CD4-positive, alpha-beta T cell treated with Interleukin-12 subunit alpha and Interleukin-12 subunit beta, for 1 hour (primary cell): Measurements from ENCODE around the gene KCNK5.

ENCODE experiments used
- DNase-seq: peaks from one replicate; pipeline ENCODE4 v3.0.0-alpha.2; 2020

The KCNK5 gene

DNA sequence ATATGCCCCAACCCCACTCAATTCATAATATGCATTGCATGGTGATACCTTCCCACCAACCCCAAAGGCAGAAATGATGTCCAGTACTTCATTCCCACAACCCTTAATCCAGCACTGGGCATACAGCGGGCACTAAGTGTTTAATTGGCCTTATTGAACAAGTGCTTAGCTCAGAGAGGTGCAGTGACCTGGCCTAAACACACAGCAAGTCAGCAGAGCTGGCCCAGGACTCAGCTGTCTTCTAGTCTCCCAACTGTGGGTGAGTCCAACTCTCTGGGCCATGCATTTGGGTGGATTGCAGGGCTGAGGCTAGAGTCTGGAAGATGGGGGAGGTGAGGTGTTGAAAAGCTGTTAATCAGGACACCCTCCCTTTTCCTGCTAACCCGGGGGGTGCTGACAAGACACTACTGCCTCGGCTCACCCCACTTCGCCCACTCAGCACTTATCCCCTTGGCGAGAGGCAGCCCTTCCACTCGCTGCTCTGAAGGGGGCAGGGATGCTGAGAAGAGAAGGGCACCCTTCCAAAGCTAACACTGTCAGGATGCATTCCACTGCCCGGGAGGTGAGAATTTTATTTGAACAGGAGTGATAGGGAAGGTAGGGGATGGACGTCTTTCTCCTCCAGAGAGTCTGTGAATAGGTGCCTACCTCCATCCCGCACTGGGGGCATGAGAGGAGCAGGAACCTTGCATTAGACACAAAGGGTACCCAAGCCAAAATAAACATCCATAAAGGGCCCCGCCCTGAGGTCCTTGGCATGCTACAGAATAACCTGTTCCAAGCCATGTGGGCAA lies 14.2 kb downstream of the KCNK5 start:
- no peak for DNase-seq

DNA sequence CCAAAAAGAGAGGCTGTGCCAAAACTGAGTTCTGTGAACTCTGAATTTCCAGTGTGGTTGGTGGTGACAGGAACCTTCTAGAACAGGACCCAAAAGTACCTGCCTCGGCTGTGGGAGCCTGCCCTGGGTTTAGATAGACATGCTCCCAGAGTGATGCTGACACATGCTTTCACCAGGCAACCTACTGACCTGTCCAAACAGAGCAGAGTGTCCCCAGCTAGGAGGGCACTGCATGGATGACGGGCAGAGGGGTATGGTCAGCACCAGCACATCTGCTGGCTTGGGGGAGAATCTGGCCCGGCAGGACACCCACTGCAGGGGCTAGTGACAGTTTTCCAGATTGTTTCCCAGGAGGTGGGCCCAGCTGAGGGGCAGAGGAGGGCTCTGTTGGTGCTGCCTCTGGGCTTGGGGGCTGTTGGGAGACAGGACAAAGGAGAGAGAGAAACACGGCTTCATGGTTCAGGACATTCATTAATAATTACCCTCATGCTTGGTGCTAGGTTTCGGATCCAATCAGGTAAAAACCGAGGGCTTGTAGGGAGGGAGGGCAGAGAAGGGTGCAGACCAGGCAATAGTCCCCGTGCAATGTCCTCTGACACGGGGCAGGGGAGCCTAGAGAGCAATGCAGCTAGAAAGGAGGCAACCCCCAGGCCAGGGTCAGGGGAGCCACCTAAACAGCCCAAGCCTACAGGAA lies 15.0 kb downstream of the KCNK5 start:
- DNase-seq, result no peak

GRCh38 chr6:39213195-39213920 lies 15.9 kb downstream of the KCNK5 start:
- no peak for DNase-seq

DNA sequence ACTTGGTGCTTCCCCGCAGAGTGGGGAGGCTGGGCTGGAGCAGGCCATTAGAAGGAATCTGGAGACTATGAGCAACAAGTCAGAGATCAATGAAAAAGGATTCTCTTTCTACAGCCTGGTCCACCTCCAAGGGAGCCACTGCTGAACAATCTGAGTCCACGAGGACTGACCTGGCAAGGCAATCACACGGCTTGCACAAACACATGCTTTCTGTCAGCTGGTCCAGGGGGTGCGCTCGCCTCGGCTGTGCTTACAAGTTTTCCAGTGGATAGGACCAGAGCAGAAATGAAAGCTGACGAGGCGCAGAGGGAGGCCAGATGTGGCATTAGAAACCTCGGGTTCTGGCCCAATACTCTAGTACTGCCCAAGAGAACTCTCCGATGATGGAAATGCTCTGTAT lies 18.1 kb downstream of the KCNK5 start:
- no peak for DNase-seq

GRCh38 chr6:39210450-39210849 lies 18.8 kb downstream of the KCNK5 start:
- no peak for DNase-seq

DNA sequence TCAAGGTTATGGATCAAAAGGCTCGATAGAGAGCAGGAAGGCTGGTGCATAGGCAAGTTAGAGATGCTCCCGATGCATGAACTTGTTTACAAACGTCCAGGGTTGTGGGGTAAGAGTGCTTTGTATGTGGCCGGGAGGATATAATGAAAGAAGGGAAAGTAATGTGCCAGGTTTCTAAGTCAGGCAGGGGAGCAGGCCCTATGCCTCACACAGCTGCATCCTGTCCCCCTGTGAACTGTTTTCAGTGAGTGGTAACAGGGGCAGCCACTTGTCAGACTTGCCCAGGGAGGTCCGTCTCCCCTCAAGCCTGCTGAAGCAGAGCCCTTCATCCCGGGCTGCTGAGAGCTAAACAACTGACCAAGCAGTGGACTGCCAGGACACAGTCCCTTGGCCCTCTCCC lies 19.4 kb downstream of the KCNK5 start:
- DNase-seq, result no peak

DNA sequence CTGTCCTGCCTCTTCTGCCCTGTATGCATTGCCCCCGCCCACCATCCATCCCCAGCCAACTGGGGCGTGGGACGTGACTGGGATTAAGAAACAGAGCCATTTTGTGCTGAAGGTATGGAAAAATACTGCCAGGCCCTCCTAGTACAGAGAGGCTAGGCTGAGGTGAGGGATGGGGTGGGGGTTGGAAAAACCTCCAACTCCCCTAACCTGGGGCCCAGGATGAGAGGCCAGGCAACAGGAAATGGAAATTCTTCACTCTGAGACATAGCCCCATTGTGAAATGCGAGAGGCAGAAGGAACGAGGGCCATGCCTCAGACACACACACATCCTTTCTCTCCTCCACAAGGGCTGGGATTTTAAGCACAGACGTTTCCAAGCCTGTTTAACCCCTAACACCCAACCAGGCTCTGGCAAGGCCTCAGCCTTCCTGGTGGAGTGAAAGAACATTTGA lies 19.9 kb downstream of the KCNK5 start:
- DNase-seq, result no peak

GRCh38 chr6:39208223-39208739 lies 21.0 kb downstream of the KCNK5 start:
- no peak for DNase-seq

DNA sequence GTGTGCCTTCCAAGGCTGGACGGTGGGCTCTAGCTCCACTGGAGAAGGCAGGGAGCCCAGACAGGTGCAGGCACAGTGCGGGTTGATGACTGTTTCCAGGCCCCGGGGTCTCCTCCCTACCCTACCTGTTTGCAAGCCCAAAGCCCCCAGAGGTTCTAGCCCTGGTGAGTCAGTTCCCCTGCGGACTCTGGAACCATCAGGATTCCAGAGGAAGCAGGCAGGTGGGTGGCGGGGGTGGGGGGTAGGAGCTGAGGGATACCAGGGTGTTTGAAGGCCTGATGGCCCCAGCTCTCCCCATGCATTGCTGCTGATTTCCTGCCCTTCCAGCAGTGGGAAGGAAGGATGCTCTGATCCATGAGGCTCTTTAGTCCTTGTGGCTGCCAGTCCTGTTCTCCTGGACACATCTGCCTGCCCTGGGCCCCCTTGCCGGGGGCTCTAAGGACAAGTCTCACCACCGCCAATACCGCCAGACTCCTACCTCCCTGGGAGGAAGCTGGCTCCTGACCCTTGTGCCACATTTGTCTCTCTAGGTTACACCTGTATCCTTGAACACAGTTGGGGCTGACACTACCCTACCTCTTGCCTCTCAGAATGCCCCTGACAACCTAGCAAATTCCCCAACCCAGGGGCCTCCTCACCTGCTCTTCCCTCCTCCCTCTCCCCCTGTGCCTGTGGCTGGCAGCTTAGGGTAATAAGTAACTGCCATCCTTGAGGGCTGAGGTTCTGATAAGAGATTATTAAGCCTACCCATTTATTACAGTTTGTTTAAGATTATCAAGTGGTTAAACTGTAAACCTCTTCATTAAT lies 21.7 kb downstream of the KCNK5 start:
- no peak for DNase-seq

- DNase-seq, result no peak
Measured at GRCh38 chr6:39206250-39206721, 23.0 kb downstream of the KCNK5 start.

DNA sequence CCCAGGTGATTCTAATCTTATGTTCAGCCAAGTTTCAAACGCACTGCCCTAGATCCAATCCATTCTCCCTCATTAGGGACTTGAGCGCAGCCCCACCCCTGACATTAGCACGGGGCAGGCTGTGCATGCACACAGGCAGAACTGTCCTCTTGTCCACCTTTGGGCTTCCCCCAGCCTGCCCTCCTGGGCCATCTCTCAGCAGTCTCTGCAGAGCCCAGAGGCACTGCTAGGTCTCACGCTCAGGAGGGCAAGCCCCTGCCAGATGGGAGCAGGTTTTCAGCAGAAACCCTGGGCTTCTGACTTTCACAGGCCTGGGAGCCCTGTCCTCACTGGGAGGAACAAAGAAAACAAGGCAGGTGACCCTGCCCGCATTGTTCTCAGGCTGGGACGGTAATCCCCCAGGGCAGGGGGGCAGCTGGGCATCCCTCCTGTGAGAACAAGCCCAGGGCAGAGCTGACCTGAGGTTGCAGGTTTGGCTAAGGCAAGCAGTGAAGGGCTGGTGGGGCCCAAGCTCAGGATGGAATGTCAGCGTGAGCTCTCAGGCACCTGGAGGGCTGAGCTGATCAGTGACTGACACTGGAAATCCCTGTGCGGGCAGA lies 24.5 kb downstream of the KCNK5 start:
- DNase-seq, result no peak

DNA sequence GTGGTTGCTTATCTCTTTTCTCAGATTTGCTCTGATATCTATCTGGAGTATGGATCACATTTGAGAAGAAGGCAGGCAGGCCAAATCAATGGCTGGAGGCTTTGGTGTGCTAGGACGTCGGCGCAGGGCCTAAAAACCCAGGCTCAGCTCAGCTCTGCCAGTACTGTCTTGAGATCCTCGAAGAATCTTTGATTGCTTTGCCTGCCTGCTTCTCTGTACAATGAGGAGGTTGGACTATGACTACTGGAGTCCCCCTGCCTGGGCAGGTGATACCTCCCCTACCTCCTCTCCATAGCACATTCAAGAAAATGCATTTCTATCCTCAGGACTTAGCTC lies 25.1 kb downstream of the KCNK5 start:
- no peak for DNase-seq

DNA sequence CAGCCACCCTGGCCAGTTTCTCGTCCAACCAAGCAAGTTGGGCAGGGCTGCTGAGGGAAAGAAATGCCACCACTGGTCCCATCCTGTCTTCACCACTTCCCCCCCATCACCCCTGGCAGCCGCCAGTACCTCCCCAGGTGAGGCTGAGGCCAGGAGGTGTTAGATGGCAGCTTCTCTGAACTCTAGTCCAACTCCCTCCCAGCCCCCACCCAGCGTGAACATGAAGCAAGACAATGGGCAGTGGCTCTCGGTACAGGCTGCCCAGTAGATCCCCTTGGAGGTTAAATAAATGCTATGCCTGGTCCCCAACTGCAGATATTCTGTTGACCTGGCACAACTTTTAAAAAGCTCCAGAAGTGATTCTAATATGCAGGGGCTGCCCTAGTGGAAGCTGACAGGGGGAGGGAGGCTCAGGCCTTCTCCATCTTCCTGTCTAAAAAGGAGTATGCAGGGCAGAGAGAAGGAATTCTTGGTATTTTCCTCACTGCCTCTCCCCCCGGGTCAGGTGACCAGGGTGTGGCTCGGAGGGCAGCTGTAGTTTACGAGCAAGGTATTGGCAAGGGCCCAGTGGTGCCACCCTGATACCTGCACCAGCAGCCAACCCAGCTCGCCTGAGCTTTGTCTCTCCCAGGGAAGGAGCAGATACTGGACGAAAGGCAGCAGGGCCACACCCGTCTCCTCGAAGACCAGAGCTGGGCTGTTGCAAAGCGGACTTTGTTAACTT lies 25.7 kb downstream of the KCNK5 start:
- no peak for DNase-seq

GRCh38 chr6:39202166-39202565 lies 27.1 kb downstream of the KCNK5 start:
- DNase-seq, result no peak

DNA sequence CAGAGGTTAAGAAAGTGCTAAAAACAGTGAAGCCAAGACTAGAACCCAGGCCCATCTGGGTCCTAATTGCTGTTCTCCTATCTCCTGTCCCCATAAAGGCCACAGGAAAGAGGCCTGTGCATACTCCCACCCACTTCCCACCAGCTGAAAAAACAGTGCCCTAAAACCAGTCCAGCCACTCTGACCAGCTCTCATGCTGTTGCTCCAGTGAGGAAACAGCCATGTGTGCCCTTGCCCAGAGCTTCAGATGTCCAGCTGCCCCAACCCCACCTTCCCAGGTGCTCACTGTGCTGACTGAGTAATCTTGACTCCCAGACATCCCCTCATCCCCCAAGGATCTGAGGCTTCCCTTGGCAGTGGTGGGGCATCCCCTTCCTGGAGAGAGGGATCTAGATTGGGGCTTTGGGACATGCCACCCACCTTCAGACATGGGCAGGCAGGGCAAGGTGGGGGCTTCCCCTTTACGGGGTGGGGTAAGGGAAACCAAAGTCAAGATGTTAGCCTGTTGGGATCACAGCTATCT lies 28.7 kb downstream of the KCNK5 start:
- DNase-seq, result no peak

- DNase-seq, result no peak
Measured at GRCh38 chr6:39199976-39200375, 29.3 kb downstream of the KCNK5 start.

- DNase-seq, result no peak
Measured at GRCh38 chr6:39199231-39199940, 29.9 kb downstream of the KCNK5 start.

DNA sequence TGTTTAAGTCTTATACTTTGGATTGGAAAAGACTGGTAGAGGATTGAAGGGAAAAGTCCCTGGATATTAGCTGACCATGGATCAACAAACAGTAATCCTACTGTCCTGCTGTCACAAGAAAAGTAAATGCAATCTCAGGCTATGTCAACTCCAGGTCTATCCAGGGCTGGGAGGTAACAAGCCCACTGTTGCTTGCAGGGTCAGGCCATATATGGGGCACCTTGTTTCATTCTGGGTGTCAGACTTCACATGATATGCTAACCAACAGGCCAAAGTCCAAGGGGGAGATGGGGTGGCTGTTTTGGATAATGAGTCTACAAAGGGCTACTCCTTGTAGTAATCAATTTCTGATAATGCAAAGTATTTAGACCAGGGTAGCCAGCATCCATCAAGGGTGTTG lies 30.7 kb downstream of the KCNK5 start:
- no peak for DNase-seq

GRCh38 chr6:39197922-39198500 lies 31.3 kb downstream of the KCNK5 start:
- DNase-seq, result no peak

DNA sequence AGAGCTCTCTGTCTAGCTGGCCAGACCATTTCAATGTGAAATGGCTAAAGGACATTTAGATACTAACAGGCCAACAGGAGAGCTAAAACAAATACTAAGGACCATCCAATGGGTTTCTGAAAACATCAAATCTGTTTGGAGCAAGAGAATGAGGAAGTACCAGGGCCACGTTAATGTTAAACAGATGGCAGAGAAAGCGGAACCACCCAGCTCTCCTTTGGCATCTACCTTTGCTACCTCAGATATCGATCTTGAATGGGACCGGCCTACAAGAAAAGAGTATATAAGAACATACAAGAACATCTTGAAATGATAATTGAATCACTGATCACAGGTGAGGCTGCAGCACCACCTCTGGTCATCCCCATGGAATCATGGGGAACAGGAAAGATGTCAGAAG lies 31.8 kb downstream of the KCNK5 start:
- DNase-seq, result no peak
